Esophagus muscularis mucosa (tissue), 4 donors: ENCODE data around the gene MTG2. TPM values are rescaled to one million over a fixed set of nuclear protein-coding genes. Genes with fewer than 3 reads are reported as not detected.
A peak's percentile ranks its signal among the peaks of the same experiment; 100 is the strongest.

Experiments
- DNase-seq: peaks from one replicate; pipeline ENCODE4 v3.0.0-alpha.2; 2017; ENCODE audit errors: extremely low spot score
- H3K27ac ChIP-seq, 4 donors: fragments of 200-600 bp; sonication (generic); replicated peaks in 1 of 4; 1 replicate in 3 of 4; 2 replicates in 1 of 4; pipeline ENCODE4 v1.5.1; 2016 to 2019; ENCODE audit warnings: mild to moderate bottlenecking in 1 of 4
- H3K27me3 ChIP-seq, 4 donors: fragments of 200-600 bp; sonication (generic); one replicate each; pipeline versions ENCODE4 v1.5.1 to v1.6.0; 2016 to 2019
- H3K36me3 ChIP-seq, 4 donors: fragments of 200-600 bp; sonication (generic); one replicate each; pipeline ENCODE4 v1.5.1; 2016 to 2019
- H3K4me1 ChIP-seq, 4 donors: fragments of 200-600 bp; sonication (generic); one replicate each; pipeline ENCODE4 v1.5.1; 2016 to 2019
- H3K4me3 ChIP-seq, 4 donors: fragments of 200-600 bp; sonication (generic); 1 replicate in 2 of 4; 2 replicates in 2 of 4; pipeline ENCODE4 v1.5.1; 2016 to 2019; ENCODE audit warnings: mild to moderate bottlenecking in 4 of 4, moderate library complexity in 1 of 4
- H3K9me3 ChIP-seq, 4 donors: fragments of 200-600 bp; sonication (generic); 1 replicate in 3 of 4; 2 replicates in 1 of 4; pipeline ENCODE4 v1.5.1; 2016 to 2019
- EP300 ChIP-seq: sonication (generic); formaldehyde crosslinking; IDR thresholded peaks from one replicate; pipeline ENCODE4 v1.6.1; 2017; ENCODE audit warnings: antibody characterized with exemption
- POLR2A ChIP-seq: fragments of 450-650 bp; IDR thresholded peaks from one replicate; pipeline ENCODE4 v1.6.1; 2017; ENCODE audit warnings: antibody characterized with exemption, moderate library complexity, mild to moderate bottlenecking, low read depth
- POLR2AphosphoS5 ChIP-seq, 2 donors: sonication (generic); formaldehyde crosslinking; IDR thresholded peaks; one replicate each; pipeline ENCODE4 v1.6.1; 2017; ENCODE audit warnings: antibody characterized with exemption in 2 of 2
- WGBS: methylation state at CpG from one replicate; pipeline ENCODE4 v1.1.5; 2018; 5-methylcytosine and 5-hydroxymethylcytosine counted together
- intact Hi-C: fragments of 100-400 bp; cut with DNase I; formaldehyde crosslinking; loops from one replicate; pipeline ENCODE4 v1.15.1; 2023
- total RNA-seq, 4 donors: library from RNA; depleted of rRNA; stranded (reverse); fragments of >200 nt; gene quantifications; one replicate each; pipeline versions ENCODE4 v1.1.0 to v1.2.1, GENCODE V29; 2016
- TF ChIP-seq, protein P1 (sequence below), 3 experiments: fragments of 200-600 bp in 2 of 3; fragments of 450-650 bp in 1 of 3; sonication (generic) in 2 of 3; IDR thresholded peaks; one replicate each; pipeline ENCODE4 v1.5.1; 2017 to 2019; ENCODE audit warnings: antibody characterized with exemption in 3 of 3, mild to moderate bottlenecking in 2 of 3, moderate library complexity in 1 of 3

Gene MTG2, protein sequence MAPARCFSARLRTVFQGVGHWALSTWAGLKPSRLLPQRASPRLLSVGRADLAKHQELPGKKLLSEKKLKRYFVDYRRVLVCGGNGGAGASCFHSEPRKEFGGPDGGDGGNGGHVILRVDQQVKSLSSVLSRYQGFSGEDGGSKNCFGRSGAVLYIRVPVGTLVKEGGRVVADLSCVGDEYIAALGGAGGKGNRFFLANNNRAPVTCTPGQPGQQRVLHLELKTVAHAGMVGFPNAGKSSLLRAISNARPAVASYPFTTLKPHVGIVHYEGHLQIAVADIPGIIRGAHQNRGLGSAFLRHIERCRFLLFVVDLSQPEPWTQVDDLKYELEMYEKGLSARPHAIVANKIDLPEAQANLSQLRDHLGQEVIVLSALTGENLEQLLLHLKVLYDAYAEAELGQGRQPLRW
- 10 to 100 TPM; 21.6 to 26.5 (median 26.0) TPM for total RNA-seq

DNA sequence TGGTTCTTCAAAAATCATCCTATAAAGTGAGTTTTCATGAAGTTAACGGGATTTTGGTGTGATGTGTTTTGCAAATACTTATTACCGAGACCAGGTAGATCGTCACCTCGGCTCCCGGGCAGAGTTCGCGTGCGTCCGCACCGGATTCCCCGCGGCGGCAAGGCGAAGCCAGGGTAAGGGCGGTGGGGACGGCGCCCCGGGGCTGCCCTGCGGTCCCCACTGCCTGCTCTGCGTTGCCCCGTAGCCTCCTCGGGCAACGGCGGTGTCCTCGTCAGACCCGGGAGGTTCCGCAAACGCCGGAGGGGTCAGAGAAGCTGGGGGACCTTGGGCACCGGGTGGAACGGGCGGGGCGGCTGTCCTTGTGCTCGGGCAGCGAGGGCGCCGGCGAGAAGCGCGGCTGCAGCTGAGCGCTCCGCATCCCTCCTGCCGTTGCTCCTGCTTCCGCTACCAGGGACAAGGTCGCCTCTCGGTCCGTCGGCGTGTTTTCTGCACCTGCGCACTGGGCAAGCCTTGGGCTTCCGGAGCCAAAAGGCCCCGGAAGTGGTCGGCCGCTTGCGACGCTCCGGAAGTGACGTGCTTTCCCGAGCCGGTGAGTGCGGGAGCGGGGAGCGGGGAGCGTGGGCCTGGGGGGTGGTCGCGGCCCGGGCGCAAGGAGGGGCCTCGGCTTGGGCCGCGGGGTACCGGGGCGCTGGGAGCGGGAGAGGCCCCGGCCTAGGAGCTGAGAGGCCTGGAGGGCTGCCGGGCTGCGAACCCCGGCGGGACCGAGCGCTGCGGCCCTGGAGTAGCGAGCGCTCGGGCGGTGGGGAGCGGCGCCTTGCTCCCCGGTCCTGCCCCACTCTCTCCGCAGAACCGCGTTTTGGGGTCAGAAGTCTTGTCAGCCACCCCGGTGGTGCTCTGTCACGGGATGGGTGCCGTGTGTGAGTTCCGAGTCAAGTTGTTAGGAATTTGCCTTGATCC, at the start of gene MTG2:
Gene MTG2 (plus strand): TSS at position 560 of the 957 bp plus-strand sequence. CDS start 10,393 bp downstream, outside the sequence.
- peaks cover 0 to 16% (median 14%) of the 10 kb centered on the region in 4 donors for H3K36me3 ChIP-seq
- TF ChIP-seq POLR2AphosphoS5 (IDR thresholded peaks at IDR 0.05) (peak; percentile 97 to 99), EP300 (no peak), POLR2A (peak; percentile 86)
- TF ChIP-seq, protein P1, sequence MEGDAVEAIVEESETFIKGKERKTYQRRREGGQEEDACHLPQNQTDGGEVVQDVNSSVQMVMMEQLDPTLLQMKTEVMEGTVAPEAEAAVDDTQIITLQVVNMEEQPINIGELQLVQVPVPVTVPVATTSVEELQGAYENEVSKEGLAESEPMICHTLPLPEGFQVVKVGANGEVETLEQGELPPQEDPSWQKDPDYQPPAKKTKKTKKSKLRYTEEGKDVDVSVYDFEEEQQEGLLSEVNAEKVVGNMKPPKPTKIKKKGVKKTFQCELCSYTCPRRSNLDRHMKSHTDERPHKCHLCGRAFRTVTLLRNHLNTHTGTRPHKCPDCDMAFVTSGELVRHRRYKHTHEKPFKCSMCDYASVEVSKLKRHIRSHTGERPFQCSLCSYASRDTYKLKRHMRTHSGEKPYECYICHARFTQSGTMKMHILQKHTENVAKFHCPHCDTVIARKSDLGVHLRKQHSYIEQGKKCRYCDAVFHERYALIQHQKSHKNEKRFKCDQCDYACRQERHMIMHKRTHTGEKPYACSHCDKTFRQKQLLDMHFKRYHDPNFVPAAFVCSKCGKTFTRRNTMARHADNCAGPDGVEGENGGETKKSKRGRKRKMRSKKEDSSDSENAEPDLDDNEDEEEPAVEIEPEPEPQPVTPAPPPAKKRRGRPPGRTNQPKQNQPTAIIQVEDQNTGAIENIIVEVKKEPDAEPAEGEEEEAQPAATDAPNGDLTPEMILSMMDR (IDR thresholded peaks at IDR 0.05), result peak in 2 of 3 experiments; percentile 22 to 25
- peak; percentile 98 for DNase-seq
- no peaks in the 10 kb centered on the region for H3K9me3 ChIP-seq
- H3K27ac ChIP-seq, result peak within 1 kb of the TSS; percentile 91 to 98 (median 96)
- WGBS, result 0% methylated on average over 6 of the region's 96 CpGs
- no peaks in the 10 kb centered on the region for H3K27me3 ChIP-seq
- intact Hi-C loops, result no loop called here
- H3K4me1 ChIP-seq, result peaks cover 18 to 44% (median 32%) of the 10 kb centered on the region in 4 donors
- H3K4me3 ChIP-seq, result peak within 1 kb of the TSS; percentile 87 to 96 (median 88)

DNA sequence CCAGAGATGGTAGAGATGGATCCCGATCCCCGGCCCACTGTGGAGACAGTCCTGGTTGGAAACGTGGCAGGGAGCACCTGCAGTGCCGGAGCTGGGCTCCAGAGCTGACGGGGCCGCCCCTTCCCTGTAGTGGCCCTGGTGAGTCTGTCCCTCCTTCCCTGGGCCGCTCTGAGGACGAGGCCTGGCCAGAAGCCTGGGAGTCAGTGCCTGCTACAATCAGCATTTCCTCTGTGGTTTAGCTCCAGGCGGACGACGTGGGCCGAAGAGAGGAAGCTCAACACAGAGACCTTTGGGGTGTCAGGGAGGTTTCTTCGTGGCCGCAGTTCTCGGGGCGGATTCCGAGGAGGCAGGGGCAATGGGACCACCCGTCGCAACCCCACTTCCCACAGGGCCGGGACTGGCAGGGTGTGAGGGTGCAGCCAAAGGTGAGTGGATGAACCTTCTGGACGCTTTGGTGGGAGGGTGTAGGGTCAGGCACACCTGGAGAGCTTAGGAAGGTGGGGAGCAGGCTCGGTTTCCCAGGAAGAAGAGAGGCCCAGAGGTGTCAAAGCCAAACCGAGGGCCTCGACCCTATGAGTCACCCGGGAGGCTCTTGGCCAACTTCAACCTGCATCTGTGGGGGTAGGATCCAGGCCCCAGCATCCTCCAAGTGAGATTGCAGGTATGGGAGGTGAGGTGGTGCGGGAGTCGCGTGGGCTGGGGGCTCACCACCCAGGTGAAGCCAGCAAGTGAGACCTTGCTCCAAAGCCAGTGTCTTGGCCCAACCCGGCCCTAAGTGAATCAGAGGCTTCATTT, 49.6 kb upstream of the MTG2 start:
- WGBS, result 85% methylated on average over 5 of the region's 29 CpGs
- TF ChIP-seq POLR2A (no peak), POLR2AphosphoS5 (IDR thresholded peaks at IDR 0.05) (no peak), EP300 (no peak)
- TF ChIP-seq, protein P1 (IDR thresholded peaks at IDR 0.05), result no peak
- Histone ChIP-seq H3K27me3 (no peaks in the 10 kb centered on the region), H3K4me3 (no peak overlapping the region), H3K4me1 (peaks cover 34 to 46% (median 38%) of the 10 kb centered on the region in 4 donors), H3K36me3 (peaks cover 51 to 100% (median 97%) of the 10 kb centered on the region in 4 donors), H3K27ac (peak overlapping the region; percentile 54 to 69 (median 59)), H3K9me3 (no peaks in the 10 kb centered on the region)
- intact Hi-C loops, result no loop called here
- DNase-seq, result no peak

DNA sequence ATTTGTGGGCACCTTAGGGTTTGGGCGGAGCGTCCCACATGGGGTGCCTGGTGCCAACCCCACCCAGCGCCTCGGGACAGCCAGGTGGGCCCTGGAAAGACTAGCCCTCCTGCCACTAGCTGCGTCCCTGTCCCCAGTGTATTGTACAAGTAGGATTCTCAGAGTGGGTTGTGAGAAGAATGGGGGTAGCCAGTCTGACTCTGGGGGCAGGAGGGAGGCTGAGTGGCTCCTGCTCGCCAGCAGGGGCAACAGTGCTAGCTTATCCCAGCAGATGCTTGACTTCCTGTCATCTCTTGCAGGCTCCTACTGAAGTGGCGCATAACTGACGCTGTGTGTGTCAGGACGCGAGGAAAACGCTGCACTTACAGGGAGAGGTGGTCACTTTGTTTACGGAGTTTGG, 49.0 kb upstream of the MTG2 start:
- WGBS, result 81% methylated on average over 10 of the region's 12 CpGs
- Histone ChIP-seq H3K27ac (peak overlapping the region; percentile 52 to 69 (median 59)), H3K4me1 (peaks cover 34 to 46% (median 38%) of the 10 kb centered on the region in 4 donors), H3K36me3 (peaks cover 57 to 100% (median 97%) of the 10 kb centered on the region in 4 donors), H3K4me3 (no peak overlapping the region), H3K27me3 (no peaks in the 10 kb centered on the region), H3K9me3 (no peaks in the 10 kb centered on the region)
- TF ChIP-seq POLR2AphosphoS5 (IDR thresholded peaks at IDR 0.05) (no peak), POLR2A (no peak), EP300 (no peak)
- TF ChIP-seq, protein P1 (IDR thresholded peaks at IDR 0.05), result no peak
- DNase-seq, result no peak
- intact Hi-C loops, result no loop called here

DNA sequence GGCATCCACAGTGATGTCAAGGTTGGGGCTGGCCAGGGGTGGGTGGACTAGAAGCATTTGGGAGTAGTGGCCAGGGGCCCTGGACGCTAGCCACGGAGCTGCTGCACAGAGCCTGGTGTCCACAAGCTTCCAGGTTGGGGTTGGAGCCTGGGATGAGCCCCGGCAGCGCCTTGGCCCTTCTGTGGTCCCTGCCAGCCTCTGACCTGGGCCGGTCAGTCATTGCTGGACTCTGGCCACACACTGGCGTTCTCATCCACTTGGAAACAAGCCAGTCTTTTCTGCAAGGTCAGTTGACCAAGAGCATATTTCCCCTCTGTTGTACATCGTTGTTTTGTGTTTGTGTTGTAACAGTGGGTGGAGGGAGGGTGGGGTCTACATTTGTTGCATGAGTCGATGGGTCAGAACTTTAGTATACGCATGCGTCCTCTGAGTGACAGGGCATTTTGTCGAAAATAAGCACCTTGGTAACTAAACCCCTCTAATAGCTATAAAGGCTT, 48.0 kb upstream of the MTG2 start:
- intact Hi-C loops, result loop anchor here (5.0 kb wide), 3 partner anchors 72 to 122 kb away; no protein-coding TSS in a partner anchor
- 48% methylated on average over 11 of the region's 11 CpGs for WGBS
- DNase-seq, result no peak
- Histone ChIP-seq H3K9me3 (no peaks in the 10 kb centered on the region), H3K4me3 (no peak overlapping the region), H3K27me3 (no peaks in the 10 kb centered on the region), H3K27ac (peak overlapping the region; percentile 52 to 69 (median 60)), H3K36me3 (peaks cover 60 to 100% (median 98%) of the 10 kb centered on the region in 4 donors), H3K4me1 (peaks cover 34 to 50% (median 38%) of the 10 kb centered on the region in 4 donors)
- TF ChIP-seq, protein P1 (IDR thresholded peaks at IDR 0.05), result no peak
- TF ChIP-seq POLR2AphosphoS5 (IDR thresholded peaks at IDR 0.05) (peak; percentile 15 to 50), EP300 (no peak)
